K562 (cell line): Measurements from ENCODE around the gene SLC25A44. TPM values are rescaled to one million over a fixed set of nuclear protein-coding genes. Genes with fewer than 3 reads are reported as not detected.
A peak's percentile ranks its signal among the peaks of the same experiment; 100 is the strongest.

Experiments used
- AFF1 ChIP-seq, 2 experiments: fragments of 450-650 bp; IDR thresholded peaks; 2 replicates each; pipeline ENCODE4 v1.6.1; 2018; ENCODE audit warnings: mild to moderate bottlenecking in 2 of 2, low read depth in 1 of 2; ENCODE audit not compliant: partially characterized antibody in 2 of 2
- E4F1 ChIP-seq: fragments of 250-450 bp; sonication (Bioruptor Pico); IDR thresholded peaks from 2 replicates; pipeline ENCODE4 v1.5.0; 2021; ENCODE audit warnings: mild to moderate bottlenecking, borderline replicate concordance
- ETV6 ChIP-seq, 3 experiments: fragments of 150-350 bp in 1 of 3; sonication (generic) in 1 of 3; formaldehyde crosslinking in 1 of 3; IDR thresholded peaks; 2 replicates each; pipeline versions ENCODE4 v1.6.1 to v1.8.0; 2014 to 2022; ENCODE audit warnings: borderline replicate concordance in 2 of 3, low read depth in 2 of 3, antibody characterized with exemption in 1 of 3, low read length in 1 of 3, mild to moderate bottlenecking in 1 of 3, missing genetic modification reagents in 1 of 3
- FOSL1 ChIP-seq: fragments of 200-800 bp; sonication (Bioruptor generic); conservative IDR thresholded peaks from 2 replicates; pipeline ENCODE4 v1.6.1; 2016; ENCODE audit warnings: missing genetic modification characterization, missing compliant biosample characterization
- GABPB1 ChIP-seq: sonication (generic); formaldehyde crosslinking; IDR thresholded peaks from 2 replicates; pipeline ENCODE4 v1.8.0; 2022; ENCODE audit warnings: mild to moderate bottlenecking, missing genetic modification reagents
- GMEB1 ChIP-seq: fragments of 250-450 bp; sonication (Bioruptor Pico); IDR thresholded peaks from 2 replicates; pipeline ENCODE4 v1.4.0; 2020; ENCODE audit warnings: mild to moderate bottlenecking
- NFE2 ChIP-seq: IDR thresholded peaks from 2 replicates; pipeline ENCODE4 v1.6.1; 2014; ENCODE audit warnings: antibody characterized with exemption, low read depth
- RBM22 ChIP-seq: fragments of 200-400 bp; formaldehyde crosslinking; IDR thresholded peaks from 2 replicates; pipeline ENCODE4 v1.6.1; 2018; ENCODE audit warnings: low read length, low read depth; ENCODE audit not compliant: poor library complexity, severe bottlenecking
- SMAD3 ChIP-seq: fragments of 450-650 bp; formaldehyde crosslinking; conservative IDR thresholded peaks from 2 replicates; pipeline ENCODE4 v1.4.0; 2020; ENCODE audit warnings: mild to moderate bottlenecking
- SUPT5H ChIP-seq: fragments of 450-650 bp; IDR thresholded peaks from 2 replicates; pipeline ENCODE4 v1.6.1; 2016
- TFAP4 ChIP-seq: sonication (generic); formaldehyde crosslinking; IDR thresholded peaks from 2 replicates; pipeline ENCODE4 v1.8.0; 2022; ENCODE audit warnings: missing genetic modification reagents, mild to moderate bottlenecking, moderate library complexity, borderline replicate concordance
- THRAP3 ChIP-seq: fragments of 450-650 bp; IDR thresholded peaks from 2 replicates; pipeline ENCODE4 v1.6.1; 2016; ENCODE audit warnings: mild to moderate bottlenecking, inconsistent platforms, borderline replicate concordance
- TRIM24 ChIP-seq, 2 experiments: fragments of 450-650 bp; IDR thresholded peaks; 2 replicates each; pipeline ENCODE4 v1.6.1; 2016
- ZFP91 ChIP-seq: sonication (generic); formaldehyde crosslinking; IDR thresholded peaks from 2 replicates; pipeline ENCODE4 v1.8.0; 2022; ENCODE audit warnings: mild to moderate bottlenecking, missing genetic modification reagents
- ZNF143 ChIP-seq: sonication (generic); formaldehyde crosslinking; IDR thresholded peaks from 2 replicates; pipeline ENCODE4 v1.9.0; 2022; ENCODE audit warnings: mild to moderate bottlenecking, missing genetic modification reagents
- ZNF408 ChIP-seq: fragments of 250-450 bp; sonication (Bioruptor Pico); IDR thresholded peaks from 2 replicates; pipeline ENCODE4 v1.4.0; 2020; ENCODE audit warnings: low read depth, mild to moderate bottlenecking, moderate library complexity
- polyA plus RNA-seq, 8 experiments: library from polyadenylated mRNA; depleted of rRNA in 4 of 8; stranded (reverse) in 5 of 8; unstranded in 3 of 8; fragments of >200 nt; fragmentation: Nextera tagmentation in 2 of 8; fragmentation: Illumina TruSeq in 1 of 8; extraction: Ambion mirVana in 2 of 8; extraction: Trizol in 1 of 8; gene quantifications; 2 replicates each; pipeline versions ENCODE4 v1.2.1 to v1.2.3, GENCODE V29; 2011 to 2014; ENCODE audit warnings: inconsistent platforms in 1 of 8, missing spikeins in 1 of 8
- total RNA-seq, 7 experiments: library from RNA; depleted of rRNA in 6 of 7; stranded (reverse); fragments of >200 nt in 6 of 7; fragmentation: Illumina TruSeq in 2 of 7; extraction: Trizol in 2 of 7; gene quantifications; 2 replicates each; pipeline versions ENCODE4 v1.2.1 to v1.2.3, GENCODE V29; 2011 to 2021; ENCODE audit warnings: low replicate concordance in 1 of 7

The SLC25A44 gene
- total and polyA plus RNA-seq, 9 of the 15 experiments (the other 6 are each of a cell fraction or from before 2014, with no cell fraction given) = 4.4 to 22.8 (median 12.5) TPM

- TF ChIP-seq GMEB1 (CRISPR knock-in tag) = no peak
- TF ChIP-seq ETV6 (IDR thresholded peaks at IDR 0.05; ENCODE audit: borderline replicate concordance in 1 of 2, low read depth in 2 of 2, low read length in 1 of 2) = no peak
- TF ChIP-seq ETV6 (CRISPR knock-in tag; IDR thresholded peaks at IDR 0.05; ENCODE audit: borderline replicate concordance) = no peak
- TF ChIP-seq SMAD3 (CRISPR knock-in tag) = no peak
- TF ChIP-seq ZNF143 = no peak
- peak; percentile 81 for TF ChIP-seq THRAP3
- no peak for TF ChIP-seq E4F1 (CRISPR knock-in tag)
- no peak for TF ChIP-seq NFE2
- TF ChIP-seq SUPT5H = 0 out of 2 replicates have a peak, but pooled peaks have one; percentile 3
- TF ChIP-seq FOSL1 (tag) = no peak
- no peak for TF ChIP-seq RBM22
- TF ChIP-seq ZNF408 (CRISPR knock-in tag) = no peak
- TF ChIP-seq GABPB1 = no peak
- TF ChIP-seq TRIM24 (IDR thresholded peaks at IDR 0.05) = no peak
- TF ChIP-seq ZFP91 (CRISPR knock-in tag) = no peak
- TF ChIP-seq TFAP4 (CRISPR knock-in tag) = no peak
- TF ChIP-seq AFF1 (IDR thresholded peaks at IDR 0.05; ENCODE audit: low read depth in 1 of 2, partially characterized antibody in 2 of 2) = peak in 1 of 2 experiments; percentile 30
- TF ChIP-seq, all 486 proteins: peak for 10
These were observed 756 bp upstream of the SLC25A44 start (continued) for GRCh38 chr1:156193208-156193487.
